ENCODE measurements around the gene KCNG1.

KCNG1 gene

DNA sequence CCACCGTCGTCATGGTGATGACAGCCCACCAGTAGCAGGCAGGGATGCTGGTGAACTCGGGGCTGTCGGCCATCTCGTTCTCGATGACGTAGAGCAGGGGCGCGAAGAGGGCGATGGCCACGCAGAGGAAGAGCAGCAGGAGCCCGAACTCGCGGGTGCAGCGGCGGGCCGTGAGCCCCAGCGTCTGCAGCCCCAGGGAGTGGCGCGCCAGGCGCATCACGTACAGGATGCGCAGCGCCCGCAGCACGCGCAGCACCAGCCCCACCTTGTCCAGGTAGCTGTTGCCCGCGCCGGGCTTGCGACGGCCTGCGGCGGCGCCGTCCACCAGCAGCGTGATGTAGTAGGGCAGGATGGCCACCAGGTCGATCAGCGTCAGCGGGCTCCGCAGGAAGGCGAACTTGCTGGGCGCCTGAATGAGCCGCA lies 18.6 kb downstream of the KCNG1 start:
- Histone ChIP-seq H3K9me2 (replicated peaks; ENCODE audit: insufficient read depth, low read length) (no peaks in the 10 kb centered on the region), H3K27ac (ENCODE audit: low read length) (no peak overlapping the region), H4K20me1 (ENCODE audit: insufficient read depth, low read length) (no peaks in the 10 kb centered on the region), H3K9me3 (replicated peaks; ENCODE audit: insufficient read depth, low read length) (no peaks in the 10 kb centered on the region), H3K9ac (ENCODE audit: low read length) (no peak overlapping the region), H3K4me1 (ENCODE audit: low read length) (no peaks in the 10 kb centered on the region), H3K36me3 (replicated peaks; ENCODE audit: insufficient read depth, low read length) (no peaks in the 10 kb centered on the region), H2AFZ (ENCODE audit: low read length) (no peak overlapping the region), H3K27me3 (replicated peaks; ENCODE audit: insufficient read depth, low read length) (peaks cover 38% of the 10 kb centered on the region), H3K79me2 (ENCODE audit: low read length) (no peaks in the 10 kb centered on the region), H3F3A (ENCODE audit: insufficient read depth, low read length) (no peaks in the 10 kb centered on the region), H3K4me2 (ENCODE audit: low read depth, low read length) (no peak overlapping the region), H3K4me3 (ENCODE audit: low read length) (no peak overlapping the region)
- TF ChIP-seq EZH2phosphoT487 (IDR thresholded peaks at IDR 0.05; ENCODE audit: low read length): no peak
- TF ChIP-seq, protein P1, sequence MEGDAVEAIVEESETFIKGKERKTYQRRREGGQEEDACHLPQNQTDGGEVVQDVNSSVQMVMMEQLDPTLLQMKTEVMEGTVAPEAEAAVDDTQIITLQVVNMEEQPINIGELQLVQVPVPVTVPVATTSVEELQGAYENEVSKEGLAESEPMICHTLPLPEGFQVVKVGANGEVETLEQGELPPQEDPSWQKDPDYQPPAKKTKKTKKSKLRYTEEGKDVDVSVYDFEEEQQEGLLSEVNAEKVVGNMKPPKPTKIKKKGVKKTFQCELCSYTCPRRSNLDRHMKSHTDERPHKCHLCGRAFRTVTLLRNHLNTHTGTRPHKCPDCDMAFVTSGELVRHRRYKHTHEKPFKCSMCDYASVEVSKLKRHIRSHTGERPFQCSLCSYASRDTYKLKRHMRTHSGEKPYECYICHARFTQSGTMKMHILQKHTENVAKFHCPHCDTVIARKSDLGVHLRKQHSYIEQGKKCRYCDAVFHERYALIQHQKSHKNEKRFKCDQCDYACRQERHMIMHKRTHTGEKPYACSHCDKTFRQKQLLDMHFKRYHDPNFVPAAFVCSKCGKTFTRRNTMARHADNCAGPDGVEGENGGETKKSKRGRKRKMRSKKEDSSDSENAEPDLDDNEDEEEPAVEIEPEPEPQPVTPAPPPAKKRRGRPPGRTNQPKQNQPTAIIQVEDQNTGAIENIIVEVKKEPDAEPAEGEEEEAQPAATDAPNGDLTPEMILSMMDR (IDR thresholded peaks at IDR 0.05; ENCODE audit: low read length): no peak
- no peak for TF ChIP-seq EZH2 (optimal IDR thresholded peaks at IDR 0.05; ENCODE audit: low read depth, low read length)
- DNase-seq: no peak

DNA sequence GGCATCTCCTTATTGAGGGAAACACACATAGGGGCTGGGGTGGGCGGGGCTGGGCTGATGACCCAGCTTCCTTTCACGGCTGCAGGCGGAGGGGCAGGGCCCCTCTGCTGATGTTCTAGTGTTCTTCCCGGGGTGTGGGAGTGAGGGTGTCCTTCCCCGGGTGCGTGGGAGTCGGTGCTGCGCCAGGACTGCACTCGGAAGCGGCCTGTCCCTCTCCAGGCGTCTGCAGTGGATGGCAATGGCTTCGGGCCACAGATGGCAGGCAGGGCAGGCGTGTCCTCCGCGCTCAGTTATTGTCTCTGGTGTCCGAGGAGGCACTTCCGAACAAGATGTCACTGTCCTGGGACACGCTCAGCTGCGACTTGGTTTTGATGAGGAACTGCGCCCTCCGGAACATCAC lies 19.2 kb downstream of the KCNG1 start:
- Histone ChIP-seq H3K9me3 (replicated peaks; ENCODE audit: insufficient read depth, low read length) (no peaks in the 10 kb centered on the region), H3K4me1 (ENCODE audit: low read length) (no peaks in the 10 kb centered on the region), H3K27ac (ENCODE audit: low read length) (no peak overlapping the region), H3K9me2 (replicated peaks; ENCODE audit: insufficient read depth, low read length) (no peaks in the 10 kb centered on the region), H2AFZ (ENCODE audit: low read length) (no peak overlapping the region), H3K4me2 (ENCODE audit: low read depth, low read length) (no peak overlapping the region), H4K20me1 (ENCODE audit: insufficient read depth, low read length) (no peaks in the 10 kb centered on the region), H3K4me3 (ENCODE audit: low read length) (no peak overlapping the region), H3K36me3 (replicated peaks; ENCODE audit: insufficient read depth, low read length) (no peaks in the 10 kb centered on the region), H3F3A (ENCODE audit: insufficient read depth, low read length) (no peaks in the 10 kb centered on the region), H3K79me2 (ENCODE audit: low read length) (no peaks in the 10 kb centered on the region), H3K9ac (ENCODE audit: low read length) (no peak overlapping the region), H3K27me3 (replicated peaks; ENCODE audit: insufficient read depth, low read length) (peaks cover 44% of the 10 kb centered on the region)
- no peak for DNase-seq
- TF ChIP-seq, protein P1 (IDR thresholded peaks at IDR 0.05; ENCODE audit: low read length): no peak
- TF ChIP-seq EZH2 (optimal IDR thresholded peaks at IDR 0.05; ENCODE audit: low read depth, low read length) (no peak), EZH2phosphoT487 (IDR thresholded peaks at IDR 0.05; ENCODE audit: low read length) (no peak)

DNA sequence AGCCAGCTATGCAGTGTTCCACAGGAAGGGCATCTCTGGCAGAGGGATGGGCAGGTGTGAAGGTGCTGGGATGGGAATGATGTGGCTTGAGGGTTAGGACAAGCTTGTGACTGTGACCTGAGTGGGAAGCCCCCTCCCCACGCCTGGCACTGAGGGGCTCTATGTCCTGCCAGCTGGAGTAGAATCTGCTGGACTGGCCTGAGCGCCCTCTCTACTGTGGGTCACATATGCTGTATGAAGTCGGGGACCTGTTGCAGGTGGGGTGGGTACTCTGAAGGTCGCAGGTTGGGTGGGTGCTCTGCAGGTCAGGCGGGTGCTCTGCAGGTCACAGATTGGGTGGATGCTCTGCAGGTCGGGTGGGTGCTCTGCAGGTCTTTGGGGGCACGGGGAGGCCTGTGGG lies 20.3 kb downstream of the KCNG1 start:
- TF ChIP-seq, protein P1 (IDR thresholded peaks at IDR 0.05; ENCODE audit: low read length): no peak
- TF ChIP-seq EZH2 (optimal IDR thresholded peaks at IDR 0.05; ENCODE audit: low read depth, low read length): no peak
- TF ChIP-seq EZH2phosphoT487 (IDR thresholded peaks at IDR 0.05; ENCODE audit: low read length): no peak
- DNase-seq: no peak
- Histone ChIP-seq H3K4me3 (ENCODE audit: low read length) (no peak overlapping the region), H4K20me1 (ENCODE audit: insufficient read depth, low read length) (no peaks in the 10 kb centered on the region), H2AFZ (ENCODE audit: low read length) (no peak overlapping the region), H3K79me2 (ENCODE audit: low read length) (no peaks in the 10 kb centered on the region), H3F3A (ENCODE audit: insufficient read depth, low read length) (no peaks in the 10 kb centered on the region), H3K9ac (ENCODE audit: low read length) (no peak overlapping the region), H3K36me3 (replicated peaks; ENCODE audit: insufficient read depth, low read length) (no peaks in the 10 kb centered on the region), H3K4me1 (ENCODE audit: low read length) (no peaks in the 10 kb centered on the region), H3K9me2 (replicated peaks; ENCODE audit: insufficient read depth, low read length) (no peaks in the 10 kb centered on the region), H3K9me3 (replicated peaks; ENCODE audit: insufficient read depth, low read length) (no peaks in the 10 kb centered on the region), H3K4me2 (ENCODE audit: low read depth, low read length) (no peak overlapping the region), H3K27ac (ENCODE audit: low read length) (no peak overlapping the region), H3K27me3 (replicated peaks; ENCODE audit: insufficient read depth, low read length) (peaks cover 50% of the 10 kb centered on the region)
